ENCODE measurements around the gene TOE1.
"Not testable (repeated sequence)": the region's sequence is repeated elsewhere in the genome, so short reads cannot be mapped to it uniquely, and the experiment has no call there.

TOE1 gene

DNA sequence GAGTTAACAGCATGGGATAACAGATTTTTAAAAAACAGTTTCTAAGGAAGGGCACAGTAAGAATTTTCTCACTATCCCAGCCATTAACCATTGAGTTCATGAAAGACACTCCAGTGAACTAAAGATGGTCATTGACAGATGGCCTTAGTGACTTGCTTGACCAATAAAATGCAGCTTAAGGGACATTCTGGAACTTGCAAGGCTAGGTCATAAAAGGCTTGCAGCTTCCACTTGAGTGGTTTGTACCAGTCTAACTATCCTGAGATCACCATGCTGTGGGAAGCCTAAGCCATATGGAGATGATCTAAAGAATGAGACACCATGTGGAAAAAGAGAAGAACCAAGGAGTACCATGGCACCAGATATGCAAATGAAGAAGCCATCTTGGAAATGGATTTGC, 38.2 kb downstream of the TOE1 start:
- no peak overlapping the region for H3K27ac ChIP-seq
- TF ChIP-seq ZFX (IDR thresholded peaks at IDR 0.05), result no peak
- TF ChIP-seq, protein P1, sequence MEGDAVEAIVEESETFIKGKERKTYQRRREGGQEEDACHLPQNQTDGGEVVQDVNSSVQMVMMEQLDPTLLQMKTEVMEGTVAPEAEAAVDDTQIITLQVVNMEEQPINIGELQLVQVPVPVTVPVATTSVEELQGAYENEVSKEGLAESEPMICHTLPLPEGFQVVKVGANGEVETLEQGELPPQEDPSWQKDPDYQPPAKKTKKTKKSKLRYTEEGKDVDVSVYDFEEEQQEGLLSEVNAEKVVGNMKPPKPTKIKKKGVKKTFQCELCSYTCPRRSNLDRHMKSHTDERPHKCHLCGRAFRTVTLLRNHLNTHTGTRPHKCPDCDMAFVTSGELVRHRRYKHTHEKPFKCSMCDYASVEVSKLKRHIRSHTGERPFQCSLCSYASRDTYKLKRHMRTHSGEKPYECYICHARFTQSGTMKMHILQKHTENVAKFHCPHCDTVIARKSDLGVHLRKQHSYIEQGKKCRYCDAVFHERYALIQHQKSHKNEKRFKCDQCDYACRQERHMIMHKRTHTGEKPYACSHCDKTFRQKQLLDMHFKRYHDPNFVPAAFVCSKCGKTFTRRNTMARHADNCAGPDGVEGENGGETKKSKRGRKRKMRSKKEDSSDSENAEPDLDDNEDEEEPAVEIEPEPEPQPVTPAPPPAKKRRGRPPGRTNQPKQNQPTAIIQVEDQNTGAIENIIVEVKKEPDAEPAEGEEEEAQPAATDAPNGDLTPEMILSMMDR (conservative IDR thresholded peaks at IDR 0.05), result no peak

DNA sequence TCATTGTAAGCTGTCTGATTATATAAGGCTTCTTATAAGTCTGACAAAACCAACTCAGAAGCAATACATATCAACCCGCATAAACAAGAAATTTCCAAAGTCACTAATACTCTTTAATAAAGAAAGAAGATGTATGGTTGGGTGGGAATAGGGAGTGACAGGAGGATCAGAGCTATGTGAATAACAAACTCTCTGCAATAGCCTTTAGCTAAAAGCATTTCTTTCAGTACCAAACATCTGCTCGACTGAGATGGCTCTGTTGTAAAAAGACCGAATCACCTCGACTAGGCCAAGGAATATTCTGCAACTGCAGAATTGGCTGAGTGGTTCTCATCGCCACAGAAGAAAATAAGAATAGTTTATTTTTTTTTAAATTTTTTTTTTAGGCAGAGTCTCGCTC, 39.6 kb downstream of the TOE1 start:
- TF ChIP-seq, protein P1 (conservative IDR thresholded peaks at IDR 0.05), result no peak
- no peak for TF ChIP-seq ZFX (IDR thresholded peaks at IDR 0.05)
- H3K27ac ChIP-seq, result no peak overlapping the region

- no peak for TF ChIP-seq ZFX (IDR thresholded peaks at IDR 0.05)
- TF ChIP-seq, protein P1 (conservative IDR thresholded peaks at IDR 0.05), result no peak
Measured at GRCh38 chr1:45380125-45380524, 40.2 kb downstream of the TOE1 start.

DNA sequence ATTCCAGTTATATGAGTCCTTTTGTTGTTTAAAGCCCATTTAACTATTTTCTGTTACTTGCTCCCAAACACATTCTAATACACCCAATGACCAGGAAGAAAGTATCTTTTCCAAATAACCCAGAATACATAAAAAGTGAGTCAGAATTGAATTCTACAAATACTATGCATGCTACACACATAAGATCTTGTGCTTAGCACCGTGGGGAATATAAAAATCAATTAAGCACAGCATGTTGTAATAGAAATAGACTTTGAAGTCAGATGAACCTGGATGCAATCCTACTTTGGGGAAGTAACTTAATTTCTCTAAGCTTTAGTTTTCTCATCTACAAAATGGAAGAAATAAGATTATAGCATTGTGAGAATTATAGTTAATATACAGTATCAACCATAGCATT, 40.8 kb downstream of the TOE1 start:
- no peak for TF ChIP-seq ZFX (IDR thresholded peaks at IDR 0.05)

More at GRCh38 chr1:45380125-45380524, 40.2 kb downstream of the TOE1 start:
- H3K27ac ChIP-seq, result no peak overlapping the region

DNA sequence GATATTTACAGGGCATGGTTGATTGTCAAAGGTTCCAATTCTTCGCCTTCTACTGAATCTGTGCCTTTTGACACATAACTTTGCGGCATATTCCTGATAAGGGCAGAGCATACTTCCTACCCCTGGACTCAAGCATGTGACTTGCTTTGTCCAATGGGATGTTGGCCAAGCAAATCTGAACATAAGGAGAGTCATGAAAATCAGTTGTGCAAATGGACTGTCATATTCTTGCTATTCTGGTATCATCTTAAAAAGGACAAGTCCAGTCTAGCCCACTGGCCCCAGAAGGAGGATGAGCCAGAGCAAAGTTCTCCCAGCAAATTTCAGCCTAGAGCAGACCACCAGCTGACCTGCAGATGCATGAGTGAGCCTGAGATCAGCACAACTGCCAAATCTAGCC, 41.3 kb downstream of the TOE1 start:
- TF ChIP-seq ZFX (IDR thresholded peaks at IDR 0.05), result no peak
- TF ChIP-seq, protein P1 (conservative IDR thresholded peaks at IDR 0.05), result no peak
- no peak overlapping the region for H3K27ac ChIP-seq

More for the DNA sequence above, 40.8 kb downstream of the TOE1 start:
- no peak overlapping the region for H3K27ac ChIP-seq

GRCh38 chr1:45383191-45383590, 43.2 kb downstream of the TOE1 start:
- TF ChIP-seq ZFX (IDR thresholded peaks at IDR 0.05), result no peak
- TF ChIP-seq, protein P1 (conservative IDR thresholded peaks at IDR 0.05), result no peak
- H3K27ac ChIP-seq, result no peak overlapping the region

DNA sequence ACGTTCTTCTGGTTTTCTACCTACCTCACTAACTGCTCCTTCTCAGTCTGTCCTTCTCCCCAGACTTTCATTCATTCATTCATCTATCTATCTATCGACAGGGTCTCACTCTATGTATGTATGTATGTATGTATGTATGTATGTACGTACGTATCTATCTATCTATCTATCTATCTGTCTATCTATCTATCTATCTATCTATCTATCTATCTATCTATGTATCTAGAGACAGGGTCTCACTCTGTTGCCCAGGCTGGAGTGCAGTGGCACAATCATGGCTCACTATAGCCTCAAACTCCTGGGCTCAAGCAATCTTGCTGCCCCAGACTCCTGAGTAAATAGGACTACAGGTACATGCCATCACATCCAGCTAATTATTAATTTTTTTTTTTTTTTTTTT, 44.2 kb downstream of the TOE1 start:
- not testable (repeated sequence) for H3K27ac ChIP-seq

DNA sequence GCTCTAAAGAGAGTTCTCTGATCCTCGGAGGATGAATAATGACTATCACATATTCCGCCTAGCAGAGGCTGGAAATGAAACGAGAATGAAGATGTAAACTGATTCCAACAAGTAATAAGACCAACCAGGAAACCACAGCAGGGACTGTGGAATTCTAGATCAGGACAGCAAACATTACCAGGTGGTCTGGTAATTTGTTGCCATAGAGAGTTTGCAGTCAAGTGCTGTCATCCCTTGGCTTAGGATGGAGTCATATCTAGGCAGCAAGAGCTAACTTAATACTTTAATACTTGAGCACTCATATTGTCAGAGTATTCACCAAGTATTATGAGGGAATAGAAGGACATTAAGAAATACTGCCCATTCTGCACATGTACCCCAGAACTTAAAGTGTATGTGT, 45.3 kb downstream of the TOE1 start:
- no peak for TF ChIP-seq ZFX (IDR thresholded peaks at IDR 0.05)
- TF ChIP-seq, protein P1 (conservative IDR thresholded peaks at IDR 0.05), result no peak
- H3K27ac ChIP-seq, result no peak overlapping the region

- H3K27ac ChIP-seq, result no peak overlapping the region
- no peak for TF ChIP-seq ZFX (IDR thresholded peaks at IDR 0.05)
- TF ChIP-seq, protein P1 (conservative IDR thresholded peaks at IDR 0.05), result no peak
Measured at GRCh38 chr1:45386219-45386618, 46.2 kb downstream of the TOE1 start.

Measured in C4-2B (cell line).